NK-92 (cell line): Measurements from ENCODE around the gene ABLIM2.

ENCODE experiments used
- DNase-seq: peaks from one replicate; lab custom pipeline; 2025; ENCODE audit not compliant: unreplicated experiment; lab: John Stamatoyannopoulos, UW

ABLIM2 gene

DNA sequence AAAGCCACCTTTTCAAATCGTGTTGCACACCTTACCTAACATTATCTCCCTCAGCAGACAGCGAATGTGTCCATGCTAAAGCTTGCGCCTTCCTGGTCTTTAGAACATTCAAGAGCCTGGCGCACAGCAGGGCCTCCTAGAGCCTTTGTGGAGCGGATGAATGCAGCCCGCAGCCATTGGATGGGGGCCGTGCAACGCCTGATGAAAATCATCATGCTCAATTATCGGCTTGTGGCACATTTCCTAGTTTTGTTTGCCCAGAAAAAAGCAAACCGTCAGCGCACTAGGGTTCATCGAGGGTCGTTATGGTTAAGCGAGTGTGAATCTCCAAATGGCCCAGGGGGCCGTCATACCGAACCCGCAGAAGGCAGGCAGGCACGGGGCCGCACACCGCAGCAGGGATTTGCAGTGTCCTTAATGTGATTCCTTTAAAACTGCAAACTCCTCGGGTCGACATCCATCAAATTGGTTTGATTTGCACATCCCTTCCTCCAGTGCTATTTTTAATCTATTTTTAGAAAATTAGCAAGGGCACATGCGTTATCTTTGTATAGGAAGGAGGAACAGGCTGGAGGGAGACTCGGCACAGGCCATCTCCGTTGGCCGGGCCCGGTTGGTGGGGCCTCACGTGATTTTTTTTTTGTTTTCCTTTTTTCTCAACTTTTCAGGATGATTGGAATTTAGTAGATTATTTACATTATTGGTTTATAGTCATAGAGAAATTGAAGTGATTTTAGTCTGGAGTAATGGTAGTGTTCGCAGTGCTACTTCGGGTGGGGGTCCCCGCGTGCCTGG lies 53.1 kb downstream of the ABLIM2 start:
- DNase-seq, result no peak

DNA sequence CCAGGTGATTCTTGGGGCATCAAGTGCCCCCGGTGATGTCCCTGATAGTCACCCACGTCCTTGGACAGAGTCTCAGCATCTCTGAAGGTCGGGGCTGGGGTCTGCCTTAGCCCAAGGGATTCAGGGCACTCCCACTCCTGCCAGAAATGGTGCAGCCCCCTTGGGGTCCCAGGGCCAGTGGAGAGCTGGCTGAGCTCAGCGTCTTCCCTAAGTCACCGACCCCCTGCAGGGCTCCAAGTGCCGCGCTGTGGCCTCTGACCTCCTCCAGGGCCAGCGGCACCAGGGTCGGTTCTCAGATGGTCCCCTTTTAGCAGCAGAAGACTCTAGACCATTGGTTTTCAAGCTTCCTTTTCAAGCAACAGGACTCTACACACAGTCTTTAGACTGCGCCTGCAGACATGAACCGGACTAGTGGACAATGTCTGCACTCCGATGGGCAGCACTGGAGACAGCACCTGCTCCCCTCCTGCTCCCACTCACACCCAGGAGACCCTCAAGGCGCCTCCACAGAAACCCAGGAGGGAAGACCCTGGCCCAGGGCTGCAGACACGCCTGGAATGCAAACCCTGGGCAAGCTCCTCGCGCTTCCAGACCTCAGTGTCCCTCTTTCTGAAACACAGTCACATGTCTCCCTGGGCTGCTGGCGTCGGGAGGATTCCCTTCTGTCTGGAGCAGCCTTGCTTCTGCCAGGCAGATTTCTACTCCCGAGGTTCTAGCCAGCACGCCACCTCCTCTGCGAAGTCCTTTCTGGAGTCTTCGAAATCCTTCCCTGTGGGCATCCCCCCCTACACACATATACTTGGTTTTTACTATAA lies 53.9 kb downstream of the ABLIM2 start:
- no peak for DNase-seq

DNA sequence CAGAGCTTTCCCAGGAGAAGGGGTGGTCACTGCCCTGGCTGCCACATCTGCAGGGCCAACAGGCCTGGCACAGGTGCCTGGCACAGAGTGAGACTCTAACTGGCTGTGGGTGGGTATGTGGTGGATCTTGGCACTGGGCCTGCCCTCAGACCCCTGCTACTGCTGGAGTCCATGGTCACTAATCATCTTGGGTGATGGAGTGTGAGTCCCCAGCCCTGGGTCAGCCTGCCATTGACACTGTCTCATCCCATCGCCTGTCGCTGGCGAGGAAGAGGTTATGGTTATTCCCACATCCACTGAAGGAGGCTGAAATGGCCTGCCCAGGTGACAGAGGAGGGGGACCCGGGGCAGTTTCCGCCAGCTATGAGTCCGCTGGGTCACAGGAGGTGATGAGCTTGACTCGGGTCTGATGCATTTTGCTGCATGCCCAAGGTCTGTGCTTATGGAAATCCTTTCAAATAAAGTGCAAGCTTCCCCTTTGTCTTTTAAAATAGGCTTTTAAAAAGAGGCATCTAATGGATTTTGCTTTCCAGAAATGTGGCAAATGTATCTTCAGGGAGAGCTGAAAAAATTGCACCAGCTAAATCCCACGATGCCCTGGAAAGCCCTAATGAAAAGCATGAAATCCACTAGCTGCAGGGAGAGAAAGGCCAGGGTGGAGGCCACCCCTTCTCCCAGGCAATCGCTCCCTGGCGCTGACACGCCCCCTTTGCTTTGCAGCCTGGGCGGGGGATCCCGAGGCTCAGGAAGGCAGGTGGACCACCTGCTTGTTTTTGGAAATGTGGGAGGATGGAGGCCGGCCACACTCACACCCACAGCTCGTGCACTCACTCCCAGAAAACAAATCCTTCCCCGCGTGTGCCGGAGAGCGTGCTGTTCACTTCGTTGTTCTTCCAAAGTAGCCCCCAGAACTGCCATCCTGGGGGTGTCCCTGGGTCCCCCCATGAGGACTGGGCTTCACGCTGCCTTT lies 54.9 kb downstream of the ABLIM2 start:
- DNase-seq, result no peak

DNA sequence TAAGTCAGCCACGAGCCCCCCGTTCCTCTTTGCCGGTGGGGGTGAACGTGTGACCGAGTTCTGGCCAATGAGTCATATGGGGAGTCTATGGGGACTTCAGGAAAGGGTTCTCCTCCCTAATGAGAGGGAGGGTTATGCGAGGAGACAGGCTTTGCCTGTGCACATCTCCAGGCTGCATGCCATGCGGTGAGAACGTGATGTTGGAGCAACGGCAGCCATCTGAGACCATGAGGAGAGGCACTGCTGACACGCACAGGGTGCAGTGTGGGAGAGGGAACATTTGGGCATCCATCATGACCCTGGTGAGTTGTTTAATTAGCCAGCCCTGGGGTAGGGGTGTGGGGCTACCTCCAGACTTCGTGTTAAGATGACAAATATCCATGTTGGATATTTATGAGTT lies 55.8 kb downstream of the ABLIM2 start:
- DNase-seq, result no peak

DNA sequence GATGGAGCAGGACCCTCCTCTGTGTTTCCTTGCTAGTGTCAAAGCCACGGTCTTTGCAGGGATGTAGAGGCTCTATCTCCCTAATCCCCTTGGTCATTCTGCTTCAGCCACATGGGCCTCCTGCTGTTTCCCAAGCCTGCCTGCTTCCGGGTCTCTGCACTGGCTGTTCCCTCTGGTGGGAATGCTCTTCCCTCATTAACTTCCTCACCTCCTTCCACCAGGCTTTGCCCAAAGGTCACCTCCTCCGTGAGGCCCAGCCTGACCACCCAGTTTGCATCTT lies 56.6 kb downstream of the ABLIM2 start:
- no peak for DNase-seq

DNA sequence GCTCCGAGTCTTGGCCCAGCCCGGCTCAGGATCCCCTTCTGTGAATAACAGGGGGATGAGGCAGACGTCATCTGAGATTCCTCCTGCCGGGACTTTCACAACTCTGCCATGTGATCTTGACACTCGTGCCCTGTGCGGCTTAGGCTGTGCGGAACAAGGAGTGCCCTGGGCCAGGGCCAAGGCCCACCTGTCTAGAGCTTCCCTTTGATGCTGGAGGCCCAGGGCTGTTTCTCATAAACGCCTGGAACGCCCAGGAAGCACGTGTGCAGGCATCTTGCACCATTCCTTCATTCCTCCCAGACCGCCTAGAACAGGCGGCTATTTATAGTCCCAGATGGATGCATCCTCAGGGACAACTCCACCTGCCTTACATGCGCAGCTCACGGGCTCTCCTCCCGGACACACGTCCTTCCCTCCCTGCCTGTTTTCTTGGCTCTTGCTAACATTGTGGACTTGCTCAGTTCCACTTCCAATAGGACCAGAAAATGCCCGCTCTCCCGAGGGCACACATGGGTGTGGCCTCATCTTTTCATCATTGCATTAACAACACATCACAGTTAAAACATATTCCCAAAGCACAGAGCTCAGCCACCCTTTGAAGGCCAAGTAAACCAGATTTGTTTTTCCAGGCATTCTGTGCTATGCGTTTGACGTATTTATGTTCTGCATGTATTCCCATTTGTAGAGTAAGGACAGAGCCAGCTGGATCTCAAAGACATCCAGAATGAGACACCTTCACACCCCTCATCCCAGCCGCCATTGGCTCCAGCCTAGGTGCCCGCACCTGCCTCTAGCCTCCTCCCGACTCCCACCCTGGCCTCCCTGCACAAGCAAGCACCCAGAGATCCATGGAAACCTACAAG lies 57.2 kb downstream of the ABLIM2 start:
- DNase-seq, result no peak

DNA sequence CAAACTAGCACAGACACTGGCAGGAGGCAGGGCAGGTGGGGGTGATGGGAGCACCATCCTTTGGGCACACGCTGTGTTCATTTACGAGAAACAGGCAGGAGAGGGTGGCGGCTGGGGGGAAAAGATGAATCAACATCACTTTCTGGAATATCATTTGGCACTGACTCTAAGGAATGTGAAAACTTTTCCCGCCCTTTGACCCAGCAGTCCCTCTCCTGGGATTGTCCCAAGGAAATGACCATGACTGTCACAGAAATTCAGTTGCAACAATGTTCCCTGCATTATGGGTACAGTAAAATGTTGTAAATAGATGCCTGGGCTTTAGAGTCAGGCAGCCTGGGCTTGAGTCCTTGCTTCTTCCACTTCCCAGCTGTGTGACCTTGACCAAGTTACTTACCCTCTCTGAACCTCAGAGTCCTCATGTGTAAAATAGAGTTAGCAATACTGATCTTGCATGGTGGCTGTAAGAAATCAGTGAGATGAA lies 58.6 kb downstream of the ABLIM2 start:
- no peak for DNase-seq

DNA sequence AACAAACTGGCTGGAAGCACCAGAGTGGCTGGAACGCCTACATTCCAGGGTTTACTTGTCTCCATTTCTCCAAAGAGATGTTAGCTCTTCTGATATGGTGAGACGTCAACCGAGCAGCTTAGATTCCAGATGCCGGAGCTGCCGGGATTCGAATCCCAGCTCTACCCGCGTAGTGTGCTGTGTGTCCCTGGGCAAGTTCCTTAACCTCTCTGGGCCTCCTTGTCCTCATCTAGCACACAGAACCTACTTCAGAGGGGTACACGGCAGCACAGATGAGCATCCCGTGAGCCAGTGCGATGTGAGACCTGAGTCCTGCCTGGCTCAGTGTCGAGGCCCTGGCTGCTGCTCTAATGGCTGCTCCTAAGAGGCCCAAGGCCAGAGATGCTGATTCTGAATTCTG lies 60.1 kb downstream of the ABLIM2 start:
- no peak for DNase-seq

DNA sequence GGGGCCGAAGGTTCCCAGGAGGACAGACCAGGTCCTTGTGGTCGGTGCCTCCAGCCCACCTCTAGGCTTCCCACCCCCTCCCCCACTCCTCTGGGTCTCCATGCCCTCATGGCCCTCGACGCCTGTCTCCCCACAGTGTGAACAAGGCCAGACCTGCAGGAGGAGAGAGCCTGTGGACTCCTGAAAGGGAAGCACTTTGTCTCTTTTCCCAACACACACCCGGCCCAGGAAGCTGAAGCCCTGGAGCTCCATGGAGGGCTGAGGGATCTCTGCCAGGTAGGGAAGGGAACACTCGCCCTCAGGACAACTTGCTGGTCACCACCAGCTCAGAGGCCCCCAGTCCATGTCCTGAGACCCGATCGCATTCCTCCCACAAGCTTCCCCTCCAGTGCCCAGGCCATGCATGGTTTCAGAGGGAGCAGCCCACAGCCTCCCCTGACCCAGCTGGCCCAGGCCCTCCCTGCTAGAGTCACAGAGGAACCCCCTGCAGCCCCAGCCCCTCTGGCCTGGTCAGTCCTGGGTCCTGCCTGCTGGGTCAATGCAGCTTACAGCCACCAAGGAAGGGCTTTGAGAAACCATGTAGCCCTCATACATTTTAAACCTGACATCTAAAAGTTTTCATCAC lies 60.8 kb downstream of the ABLIM2 start:
- DNase-seq, result no peak

DNA sequence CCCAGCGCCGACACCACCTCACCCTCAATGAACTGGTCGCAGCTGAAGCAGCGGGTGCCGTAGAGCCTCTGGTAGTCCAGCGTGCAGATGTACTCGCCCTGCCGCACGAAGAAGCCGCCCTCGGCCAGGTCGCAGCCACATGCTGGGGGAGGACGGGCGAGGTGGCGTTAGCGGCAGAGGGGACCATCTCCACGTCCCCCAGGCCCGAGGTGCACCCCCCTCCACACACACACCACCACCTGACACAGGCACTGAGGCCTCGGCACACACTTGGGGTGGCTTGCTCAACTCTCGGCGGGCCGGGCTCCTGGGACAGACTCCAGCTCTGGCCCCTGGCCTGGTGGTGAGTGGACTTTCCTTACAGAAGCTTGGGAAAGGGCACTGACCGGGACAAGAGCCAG lies 61.5 kb downstream of the ABLIM2 start:
- no peak for DNase-seq

DNA sequence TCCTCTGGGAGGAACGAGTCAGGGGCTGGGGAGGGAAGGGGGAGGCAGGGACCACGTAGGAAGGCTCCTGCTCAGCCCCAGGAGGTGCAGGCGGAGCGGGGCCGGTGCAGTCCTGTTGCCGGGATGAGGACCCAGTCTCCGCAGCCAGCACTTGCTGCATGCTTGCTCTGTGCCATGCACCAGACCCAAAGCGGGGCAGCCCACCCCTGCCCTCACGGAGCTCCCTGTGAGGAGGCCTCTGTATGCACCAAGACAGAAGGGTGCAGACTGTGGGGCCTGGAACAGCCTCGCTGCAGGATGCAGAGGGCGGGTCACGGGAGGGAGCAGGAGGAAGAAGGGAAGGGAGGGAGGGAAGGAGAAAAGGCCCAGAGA lies 61.9 kb downstream of the ABLIM2 start:
- DNase-seq, result no peak

DNA sequence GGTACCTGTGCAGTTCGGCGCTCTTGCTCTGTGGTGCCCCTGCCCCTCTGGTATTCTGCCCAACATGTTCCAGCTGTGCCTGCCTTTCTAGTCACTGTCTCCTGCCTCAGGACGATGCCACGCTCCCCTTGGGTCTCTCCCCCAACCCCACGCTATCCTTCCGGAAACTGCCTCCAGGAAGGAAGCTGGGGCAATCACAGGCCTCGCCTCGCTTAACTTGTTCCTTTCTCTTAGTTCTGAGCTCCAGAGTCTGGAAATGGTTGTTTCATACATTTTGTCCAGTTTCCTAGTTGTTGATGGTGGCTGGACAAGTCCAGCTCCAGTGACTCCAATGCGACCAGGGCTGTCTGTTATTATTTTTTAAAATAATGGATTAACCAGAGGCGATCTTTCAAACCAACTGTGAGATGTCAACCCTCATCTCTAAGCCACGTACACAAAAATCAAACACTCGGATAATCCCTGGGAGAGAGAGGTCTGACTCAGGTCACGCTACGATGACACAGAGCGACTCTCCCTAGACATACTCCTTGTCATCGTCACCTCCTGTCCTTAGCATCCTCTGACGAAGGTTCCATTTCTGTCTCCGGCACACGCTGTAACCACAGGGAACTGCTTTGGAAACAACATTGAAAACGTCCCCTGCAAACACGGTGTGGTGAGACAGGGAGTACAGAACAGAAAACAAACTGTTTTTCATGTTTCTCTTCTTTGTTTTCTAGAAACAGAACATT lies 62.5 kb downstream of the ABLIM2 start:
- no peak for DNase-seq

DNA sequence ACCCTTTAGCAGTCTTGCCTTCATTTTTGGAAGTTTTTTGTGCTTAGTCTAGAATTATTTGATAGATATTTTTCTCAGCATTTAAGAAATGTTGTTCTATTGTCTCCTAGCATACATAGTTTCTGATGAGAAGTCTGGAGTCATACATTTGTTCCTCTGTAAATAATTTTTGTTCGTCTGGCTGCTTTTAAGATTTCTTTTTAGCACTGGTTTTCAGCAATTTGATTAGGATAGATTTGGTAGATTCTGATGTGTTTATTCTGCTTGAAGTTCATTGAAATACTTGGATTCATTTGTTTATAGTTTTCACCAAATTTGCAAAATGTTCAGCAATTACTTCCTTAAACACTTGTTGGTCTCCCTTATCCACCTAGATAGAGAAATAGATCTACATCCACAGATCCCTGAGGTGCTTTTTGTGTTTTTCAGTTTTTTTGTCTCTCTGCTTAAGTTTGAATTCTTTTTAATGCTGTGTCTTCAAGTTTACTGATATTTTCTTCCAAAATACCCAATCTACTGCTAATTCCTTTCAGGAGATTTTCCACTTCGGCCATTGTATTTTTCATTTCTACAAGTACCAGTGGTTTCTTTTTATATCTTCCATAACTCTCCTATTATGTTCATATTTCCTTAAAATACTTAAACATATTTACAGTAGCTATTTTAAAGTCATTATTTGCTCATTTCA lies 64.9 kb downstream of the ABLIM2 start:
- DNase-seq, result no peak

DNA sequence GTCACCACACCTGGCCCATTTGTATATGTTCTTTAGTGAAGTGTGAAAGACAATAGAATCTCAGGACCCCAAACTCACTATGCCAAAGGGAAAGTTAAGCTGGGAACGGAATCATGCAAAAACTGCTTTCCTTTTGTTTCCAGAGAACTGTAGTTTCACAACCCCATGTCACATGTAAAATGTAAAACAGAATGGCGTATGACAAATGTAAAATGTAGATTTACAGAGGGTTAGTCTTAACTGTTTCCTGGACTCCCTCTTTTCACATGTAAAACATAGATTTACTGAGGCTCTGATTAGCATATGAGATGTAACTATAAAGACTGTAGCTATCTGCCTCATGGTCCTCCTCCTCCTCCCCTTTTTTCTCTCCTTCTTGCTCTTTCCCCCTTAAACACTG lies 66.3 kb downstream of the ABLIM2 start:
- DNase-seq, result no peak

DNA sequence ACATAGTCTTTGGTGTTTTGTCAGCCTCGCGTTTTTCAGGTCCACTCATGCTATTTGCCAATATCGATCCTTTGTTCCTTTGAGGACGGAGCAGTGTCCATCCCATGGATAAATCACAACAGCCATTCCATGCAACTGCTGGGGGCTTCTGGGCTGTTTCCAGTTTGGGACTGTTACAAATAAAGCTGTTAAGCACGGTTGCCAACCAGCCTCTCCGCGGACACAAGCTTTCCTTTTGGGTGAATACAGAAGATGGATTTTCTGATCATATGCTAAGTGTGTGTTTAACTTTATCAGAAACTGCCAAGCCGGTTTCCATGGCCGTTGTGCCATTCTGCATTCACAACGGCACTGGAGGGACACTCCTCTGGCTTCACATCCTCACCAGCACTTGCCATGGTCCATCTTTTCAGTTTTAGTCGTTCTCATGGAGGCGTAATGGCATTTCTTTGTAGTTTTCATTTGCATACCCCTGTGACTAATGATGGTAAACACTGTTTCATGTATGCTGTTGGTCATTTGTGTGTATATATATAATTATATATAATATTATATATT lies 67.8 kb downstream of the ABLIM2 start:
- DNase-seq, result no peak

DNA sequence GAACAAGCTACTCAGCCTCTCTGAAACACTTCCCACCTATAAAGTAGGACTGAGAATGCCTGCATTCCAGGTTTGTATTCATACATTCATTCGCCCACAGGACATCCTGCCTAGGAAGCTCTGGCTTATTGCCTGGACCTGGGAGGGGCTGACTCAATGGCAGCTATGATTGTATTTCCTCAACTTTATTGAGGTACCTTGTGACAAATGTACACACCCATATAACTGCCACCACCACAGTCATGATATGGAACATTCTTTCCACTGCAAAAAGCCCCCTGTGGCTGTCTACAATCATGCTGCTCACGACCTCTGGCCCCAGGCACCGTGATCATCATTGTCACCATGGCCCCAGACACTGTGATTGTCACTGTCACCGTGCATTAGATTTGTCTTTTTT lies 68.3 kb downstream of the ABLIM2 start:
- no peak for DNase-seq

DNA sequence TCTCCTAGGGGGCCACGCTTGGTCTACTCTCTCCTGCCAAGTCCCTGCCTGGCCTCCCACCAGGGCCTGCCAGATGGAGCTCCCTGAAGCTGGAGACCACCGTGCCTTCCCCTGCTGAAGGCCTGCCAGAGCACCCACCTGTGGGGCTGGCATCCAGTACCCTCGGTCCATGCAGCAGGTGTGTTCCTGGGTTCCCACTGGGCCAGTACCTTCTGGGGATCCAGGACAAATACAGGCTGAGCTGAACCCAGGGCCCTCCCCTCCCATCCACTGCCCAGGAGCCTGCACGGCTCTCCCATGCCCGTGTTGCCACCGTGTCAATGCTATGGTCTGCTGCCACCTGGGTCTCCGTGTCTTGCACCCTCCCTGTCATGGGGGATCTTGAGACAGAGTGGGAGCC lies 68.8 kb downstream of the ABLIM2 start:
- no peak for DNase-seq

DNA sequence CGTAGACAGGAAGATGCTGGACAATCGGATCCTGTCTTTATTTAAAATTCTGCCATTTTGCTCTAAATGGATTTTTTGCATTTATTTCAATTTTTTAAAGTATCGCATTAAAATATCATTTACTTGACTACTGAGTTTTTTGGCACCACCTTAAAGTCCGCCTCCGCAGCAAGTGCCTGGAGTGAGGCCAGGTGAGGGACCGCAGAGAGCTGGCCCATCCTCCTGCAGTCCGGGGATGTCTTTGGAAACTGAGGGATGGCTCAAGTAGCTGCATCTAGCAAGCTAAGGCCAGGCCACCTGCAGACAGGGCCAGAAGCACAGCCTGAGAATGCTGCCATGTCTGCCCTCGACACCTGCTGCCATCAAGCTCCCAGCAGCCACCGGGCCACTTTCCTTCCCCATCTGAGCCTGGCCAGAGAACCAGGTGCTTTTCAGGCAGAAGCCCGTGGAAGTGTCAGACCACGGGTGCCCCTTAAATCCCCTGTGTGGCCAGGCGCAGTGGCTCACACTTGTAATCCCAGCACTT lies 69.6 kb downstream of the ABLIM2 start:
- DNase-seq, result no peak
